ENCODE data around the gene BRINP2.
A peak's percentile ranks its signal among the peaks of the same experiment; 100 is the strongest.

Gene BRINP2

DNA sequence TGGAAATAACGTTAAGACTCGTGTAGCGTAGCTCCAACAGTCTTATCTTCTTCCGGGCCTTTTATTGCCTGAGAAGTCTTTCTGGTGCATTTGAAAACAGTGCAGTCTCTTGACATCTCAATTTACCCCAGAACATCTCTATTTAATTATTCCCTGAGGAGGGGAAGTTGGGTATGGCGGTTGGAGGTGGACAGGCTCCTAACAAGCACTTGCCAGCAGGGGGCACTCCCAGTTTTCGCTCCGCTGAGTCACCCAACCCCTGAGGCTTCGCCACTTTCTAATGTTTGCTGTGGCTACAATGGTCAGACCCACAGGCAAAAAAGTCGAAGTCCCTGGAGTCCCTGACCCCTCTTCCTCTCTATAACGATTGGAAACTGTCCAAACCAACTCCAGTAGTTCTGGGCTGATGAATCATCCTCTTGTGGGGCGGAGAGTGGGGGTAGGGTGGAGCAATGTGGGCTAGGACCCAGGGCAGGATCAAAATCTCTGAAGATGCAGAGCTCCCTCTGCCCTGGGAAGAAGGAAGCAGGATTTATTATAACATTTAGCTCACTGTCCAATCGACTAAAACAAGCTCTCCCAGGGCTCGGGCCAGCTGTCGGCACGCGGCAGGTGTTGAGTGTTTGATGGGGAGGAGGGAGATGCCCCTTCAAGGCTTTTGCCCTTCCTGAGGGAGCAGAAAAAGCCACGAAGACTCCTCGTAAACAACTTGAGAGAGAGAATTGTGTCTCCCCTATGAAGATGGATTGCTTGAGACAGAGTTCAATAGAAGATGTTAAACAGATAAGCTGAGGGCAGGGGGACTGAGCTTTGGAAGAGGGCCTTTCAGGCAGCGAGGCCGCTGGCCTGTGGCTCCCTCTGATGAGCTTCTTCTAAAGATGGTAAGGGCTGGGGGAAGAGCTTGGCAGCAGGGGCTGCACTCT, 85.7 kb downstream of the BRINP2 start:
- TF ChIP-seq EP300 (IDR thresholded peaks at IDR 0.05; ENCODE audit: borderline replicate concordance) (no peak), RAD21 (IDR thresholded peaks at IDR 0.05; ENCODE audit: low read depth) (peak; percentile 44), FOXM1 (IDR thresholded peaks at IDR 0.05; ENCODE audit: borderline replicate concordance, low read depth) (no peak), NFIC (IDR thresholded peaks at IDR 0.05) (no peak)
- TF ChIP-seq, protein P1, sequence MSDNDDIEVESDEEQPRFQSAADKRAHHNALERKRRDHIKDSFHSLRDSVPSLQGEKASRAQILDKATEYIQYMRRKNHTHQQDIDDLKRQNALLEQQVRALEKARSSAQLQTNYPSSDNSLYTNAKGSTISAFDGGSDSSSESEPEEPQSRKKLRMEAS (IDR thresholded peaks at IDR 0.05) = no peak

GRCh38 chr1:177257128-177257527, 86.4 kb downstream of the BRINP2 start:
- TF ChIP-seq EGR1 (IDR thresholded peaks at IDR 0.05) (no peak), TEAD4 (IDR thresholded peaks at IDR 0.05) (no peak), TAF1 (IDR thresholded peaks at IDR 0.05; ENCODE audit: low read depth) (no peak), TCF12 (IDR thresholded peaks at IDR 0.05; ENCODE audit: low read depth) (no peak), ZBTB7A (IDR thresholded peaks at IDR 0.05; ENCODE audit: low read depth) (no peak), YY1 (IDR thresholded peaks at IDR 0.05; ENCODE audit: low read depth) (no peak), CREB1 (IDR thresholded peaks at IDR 0.05; ENCODE audit: low read depth) (no peak), NFIC (IDR thresholded peaks at IDR 0.05) (no peak), USF1 (IDR thresholded peaks at IDR 0.05) (no peak)
- TF ChIP-seq, protein P1 (IDR thresholded peaks at IDR 0.05) = no peak

DNA sequence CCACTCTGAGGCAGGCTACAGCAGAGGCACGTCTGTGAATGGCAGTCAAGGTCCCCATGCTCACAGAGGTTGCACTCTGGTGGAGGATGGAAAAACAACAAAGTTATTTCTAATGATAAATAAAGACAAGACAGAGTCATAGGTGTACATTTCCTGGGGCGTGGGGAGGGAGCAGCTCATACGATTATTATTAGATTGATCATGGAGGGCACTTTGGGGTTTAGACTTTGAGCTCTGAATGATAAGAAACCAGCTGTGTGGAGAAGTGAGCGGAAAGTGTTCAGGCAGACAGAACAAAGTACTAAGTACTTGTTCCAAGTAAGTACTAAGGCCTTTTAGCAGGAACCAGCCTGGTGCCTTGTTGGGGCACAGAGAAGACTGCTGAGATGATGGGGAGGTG, 86.8 kb downstream of the BRINP2 start:
- TF ChIP-seq EP300 (IDR thresholded peaks at IDR 0.05; ENCODE audit: borderline replicate concordance) (no peak), TAF1 (IDR thresholded peaks at IDR 0.05; ENCODE audit: low read depth) (no peak), TCF12 (IDR thresholded peaks at IDR 0.05; ENCODE audit: low read depth) (no peak), NFIC (IDR thresholded peaks at IDR 0.05) (no peak), EGR1 (IDR thresholded peaks at IDR 0.05) (no peak), USF1 (IDR thresholded peaks at IDR 0.05) (no peak), RAD21 (IDR thresholded peaks at IDR 0.05; ENCODE audit: low read depth) (no peak)
- TF ChIP-seq, protein P1 (IDR thresholded peaks at IDR 0.05) = no peak
- TF ChIP-seq, protein P2, sequence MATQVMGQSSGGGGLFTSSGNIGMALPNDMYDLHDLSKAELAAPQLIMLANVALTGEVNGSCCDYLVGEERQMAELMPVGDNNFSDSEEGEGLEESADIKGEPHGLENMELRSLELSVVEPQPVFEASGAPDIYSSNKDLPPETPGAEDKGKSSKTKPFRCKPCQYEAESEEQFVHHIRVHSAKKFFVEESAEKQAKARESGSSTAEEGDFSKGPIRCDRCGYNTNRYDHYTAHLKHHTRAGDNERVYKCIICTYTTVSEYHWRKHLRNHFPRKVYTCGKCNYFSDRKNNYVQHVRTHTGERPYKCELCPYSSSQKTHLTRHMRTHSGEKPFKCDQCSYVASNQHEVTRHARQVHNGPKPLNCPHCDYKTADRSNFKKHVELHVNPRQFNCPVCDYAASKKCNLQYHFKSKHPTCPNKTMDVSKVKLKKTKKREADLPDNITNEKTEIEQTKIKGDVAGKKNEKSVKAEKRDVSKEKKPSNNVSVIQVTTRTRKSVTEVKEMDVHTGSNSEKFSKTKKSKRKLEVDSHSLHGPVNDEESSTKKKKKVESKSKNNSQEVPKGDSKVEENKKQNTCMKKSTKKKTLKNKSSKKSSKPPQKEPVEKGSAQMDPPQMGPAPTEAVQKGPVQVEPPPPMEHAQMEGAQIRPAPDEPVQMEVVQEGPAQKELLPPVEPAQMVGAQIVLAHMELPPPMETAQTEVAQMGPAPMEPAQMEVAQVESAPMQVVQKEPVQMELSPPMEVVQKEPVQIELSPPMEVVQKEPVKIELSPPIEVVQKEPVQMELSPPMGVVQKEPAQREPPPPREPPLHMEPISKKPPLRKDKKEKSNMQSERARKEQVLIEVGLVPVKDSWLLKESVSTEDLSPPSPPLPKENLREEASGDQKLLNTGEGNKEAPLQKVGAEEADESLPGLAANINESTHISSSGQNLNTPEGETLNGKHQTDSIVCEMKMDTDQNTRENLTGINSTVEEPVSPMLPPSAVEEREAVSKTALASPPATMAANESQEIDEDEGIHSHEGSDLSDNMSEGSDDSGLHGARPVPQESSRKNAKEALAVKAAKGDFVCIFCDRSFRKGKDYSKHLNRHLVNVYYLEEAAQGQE (IDR thresholded peaks at IDR 0.05; ENCODE audit: low read depth) = no peak

DNA sequence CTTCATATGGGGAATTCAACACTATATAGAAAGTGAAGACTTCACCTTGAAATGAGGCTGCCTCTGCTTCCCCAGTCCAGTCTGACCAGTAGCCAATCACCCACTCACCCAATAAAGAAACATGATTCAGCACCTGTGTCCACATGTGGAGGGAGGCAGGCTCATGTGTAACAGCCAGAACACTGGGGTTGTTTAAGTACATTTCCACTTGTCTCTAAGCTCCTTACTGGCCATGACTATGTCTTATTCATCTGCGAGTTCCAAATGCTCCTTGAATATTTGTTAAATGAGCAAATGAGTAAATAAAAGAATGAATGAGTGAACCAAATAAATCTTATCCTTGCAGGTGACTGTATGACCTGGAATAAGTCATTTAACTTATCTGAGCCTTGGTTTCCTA, 100.1 kb downstream of the BRINP2 start:
- TF ChIP-seq USF1 (IDR thresholded peaks at IDR 0.05) (no peak), FOXM1 (IDR thresholded peaks at IDR 0.05; ENCODE audit: borderline replicate concordance, low read depth) (no peak)

DNA sequence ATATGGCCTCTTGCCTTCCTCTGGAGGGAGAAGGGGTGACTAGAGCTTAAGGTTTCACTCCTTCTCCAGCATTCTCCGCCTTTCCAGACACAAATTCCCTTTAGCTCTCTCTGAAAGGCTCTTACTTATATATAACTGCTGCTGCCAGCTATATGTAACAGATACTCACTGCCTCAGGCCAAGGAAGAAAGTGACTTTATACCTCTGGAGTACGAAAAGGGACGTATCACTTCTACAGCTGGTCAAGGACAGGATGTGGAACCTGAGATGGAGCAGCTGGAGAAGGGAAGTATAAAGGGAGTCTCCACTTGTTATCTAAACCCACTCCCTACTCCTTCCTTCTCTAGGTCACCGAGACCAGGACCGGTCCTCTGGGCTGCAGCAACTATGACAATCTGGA, 102.4 kb downstream of the BRINP2 start:
- TF ChIP-seq CREB1 (IDR thresholded peaks at IDR 0.05; ENCODE audit: low read depth) (no peak), TAF1 (IDR thresholded peaks at IDR 0.05; ENCODE audit: low read depth) (no peak), EP300 (IDR thresholded peaks at IDR 0.05; ENCODE audit: borderline replicate concordance) (no peak)

DNA sequence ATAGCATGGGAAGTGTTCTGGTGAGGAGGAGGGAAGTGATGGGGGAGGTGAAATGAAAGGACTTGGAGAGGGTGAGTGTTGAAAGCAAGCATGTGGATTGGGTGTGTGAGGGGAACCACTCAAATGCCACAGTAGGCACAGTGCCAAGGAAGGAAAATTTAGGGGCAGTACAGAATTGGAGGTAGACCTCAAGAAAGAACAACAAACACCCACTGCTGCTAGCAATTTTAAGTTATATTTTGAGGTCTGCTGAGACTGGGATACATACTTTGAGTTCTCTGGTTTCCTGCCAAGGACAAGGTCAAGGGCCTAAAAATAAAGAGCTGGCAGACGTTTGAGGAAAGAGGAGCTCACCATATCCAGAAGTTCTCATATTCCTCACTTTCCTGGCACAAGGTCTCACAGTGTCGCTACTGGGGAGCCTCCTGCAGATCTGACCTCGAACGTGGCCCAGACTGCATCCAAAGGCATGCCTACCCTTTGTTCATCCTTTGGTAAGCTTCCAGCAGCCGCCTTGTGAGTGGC, 104.0 kb downstream of the BRINP2 start:
- no peak for TF ChIP-seq TEAD4 (IDR thresholded peaks at IDR 0.05)
- TF ChIP-seq CEBPB (IDR thresholded peaks at IDR 0.05) = no peak
- no peak for TF ChIP-seq EP300 (IDR thresholded peaks at IDR 0.05; ENCODE audit: borderline replicate concordance)
- TF ChIP-seq, protein P1 (IDR thresholded peaks at IDR 0.05) = no peak
- TF ChIP-seq, protein P2 (IDR thresholded peaks at IDR 0.05; ENCODE audit: low read depth) = no peak
- TF ChIP-seq USF1 (IDR thresholded peaks at IDR 0.05) = no peak
- TF ChIP-seq CREB1 (IDR thresholded peaks at IDR 0.05; ENCODE audit: low read depth) = no peak
- TF ChIP-seq RAD21 (IDR thresholded peaks at IDR 0.05; ENCODE audit: low read depth) = no peak
- no peak for TF ChIP-seq NFIC (IDR thresholded peaks at IDR 0.05)
- TF ChIP-seq TCF12 (IDR thresholded peaks at IDR 0.05; ENCODE audit: low read depth) = no peak
